HG03469 (cell line): ENCODE results near the gene MISP.

Experiments
- ATAC-seq: cut with Tn5 transposase; IDR thresholded peaks from one replicate; pipeline ENCODE4 v1.9.1; 2021; ENCODE audit warnings: mild to moderate bottlenecking, moderate library complexity, moderate number of reproducible peaks; ENCODE audit not compliant: unreplicated experiment

Gene MISP

GRCh38 chr19:772063-772462, 21.2 kb downstream of the MISP start:
- no peak for ATAC-seq

- ATAC-seq, result no peak
Measured at GRCh38 chr19:772730-773436, 22.0 kb downstream of the MISP start.

GRCh38 chr19:776549-776948, 25.6 kb downstream of the MISP start:
- no peak for ATAC-seq

GRCh38 chr19:778910-779653, 28.2 kb downstream of the MISP start:
- ATAC-seq, result no peak

- ATAC-seq, result no peak
Measured at GRCh38 chr19:780935-781334, 30.0 kb downstream of the MISP start.

- ATAC-seq, result no peak
Measured at GRCh38 chr19:781800-782184, 30.9 kb downstream of the MISP start.

- ATAC-seq, result no peak
Measured at GRCh38 chr19:782185-782877, 31.4 kb downstream of the MISP start.

- ATAC-seq, result no peak
Measured at GRCh38 chr19:782878-783668, 32.2 kb downstream of the MISP start.

- ATAC-seq, result no peak
Measured at GRCh38 chr19:784541-784940, 33.6 kb downstream of the MISP start.

GRCh38 chr19:787536-787935, 36.6 kb downstream of the MISP start:
- ATAC-seq, result no peak

- no peak for ATAC-seq
Measured at GRCh38 chr19:788686-788982, 37.7 kb downstream of the MISP start.

- no peak for ATAC-seq
Measured at GRCh38 chr19:788983-789700, 38.2 kb downstream of the MISP start.

- no peak for ATAC-seq
Measured at GRCh38 chr19:789701-790060, 38.8 kb downstream of the MISP start.

GRCh38 chr19:791007-791566, 40.2 kb downstream of the MISP start:
- ATAC-seq, result no peak

- ATAC-seq, result no peak
Measured at GRCh38 chr19:791567-792305, 40.8 kb downstream of the MISP start.

GRCh38 chr19:792306-792885, 41.5 kb downstream of the MISP start:
- ATAC-seq, result no peak

- ATAC-seq, result no peak
Measured at GRCh38 chr19:793806-794205, 42.9 kb downstream of the MISP start.

- ATAC-seq, result no peak
Measured at GRCh38 chr19:795073-795611, 44.2 kb downstream of the MISP start.
